Measurements from ENCODE around the gene TAS2R46.
A peak's percentile ranks its signal among the peaks of the same experiment; 100 is the strongest.
"Not testable (repeated sequence)": the region's sequence is repeated elsewhere in the genome, so short reads cannot be mapped to it uniquely, and the experiment has no call there.

The TAS2R46 gene

DNA sequence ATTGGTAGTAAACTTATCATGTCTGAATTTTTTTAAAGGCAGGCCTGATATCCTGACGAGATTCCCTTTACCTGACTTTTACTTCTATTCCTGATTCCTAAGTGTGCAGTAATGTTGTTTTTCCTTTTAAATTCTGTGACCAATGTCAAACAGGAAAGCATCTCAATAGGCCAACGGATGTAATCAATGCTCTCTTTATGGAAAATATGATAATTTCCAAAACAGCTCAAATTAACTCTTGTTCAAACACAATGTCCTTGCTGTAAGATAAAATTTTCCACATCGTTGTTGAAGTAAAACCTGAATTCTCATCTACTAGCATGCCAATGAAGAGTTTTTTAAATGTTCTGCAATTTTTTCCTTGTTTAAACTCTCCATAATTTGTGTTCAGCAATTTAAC, 22.9 kb downstream of the TAS2R46 start:
- Histone ChIP-seq H3K36me3 (ENCODE audit: insufficient read depth) (no peaks in the 10 kb centered on the region), H4K20me1 (ENCODE audit: insufficient read depth) (no peaks in the 10 kb centered on the region), H3K4me3 (IDR thresholded peaks at IDR 0.05; ENCODE audit: insufficient read depth, low read depth, low read length) (no peak overlapping the region), H3K79me2 (ENCODE audit: insufficient read depth, low read depth) (no peaks in the 10 kb centered on the region), H3K4me2 (no peak overlapping the region), H3K27ac (no peak overlapping the region), H2AFZ (ENCODE audit: low read depth) (no peak overlapping the region), H3K27me3 (ENCODE audit: insufficient read depth, low read depth) (no peaks in the 10 kb centered on the region), H3K9ac (no peak overlapping the region), H3K4me1 (ENCODE audit: low read depth, poor library complexity, severe bottlenecking) (no peaks in the 10 kb centered on the region)
- TF ChIP-seq CTCF (conservative IDR thresholded peaks at IDR 0.05; ENCODE audit: low read depth, low read length), result no peak

GRCh38 chr12:11033959-11034358, 28.1 kb downstream of the TAS2R46 start:
- not testable (repeated sequence) for H3K27me3 ChIP-seq (ENCODE audit: insufficient read depth, low read depth); H2AFZ ChIP-seq (ENCODE audit: low read depth); H3K4me2 ChIP-seq; H3K27ac ChIP-seq; H3K4me3 ChIP-seq (IDR thresholded peaks at IDR 0.05; ENCODE audit: insufficient read depth, low read depth, low read length); H3K4me1 ChIP-seq (ENCODE audit: low read depth, poor library complexity, severe bottlenecking); H3K36me3 ChIP-seq (ENCODE audit: insufficient read depth); H3K9ac ChIP-seq; H3K79me2 ChIP-seq (ENCODE audit: insufficient read depth, low read depth); H4K20me1 ChIP-seq (ENCODE audit: insufficient read depth)

DNA sequence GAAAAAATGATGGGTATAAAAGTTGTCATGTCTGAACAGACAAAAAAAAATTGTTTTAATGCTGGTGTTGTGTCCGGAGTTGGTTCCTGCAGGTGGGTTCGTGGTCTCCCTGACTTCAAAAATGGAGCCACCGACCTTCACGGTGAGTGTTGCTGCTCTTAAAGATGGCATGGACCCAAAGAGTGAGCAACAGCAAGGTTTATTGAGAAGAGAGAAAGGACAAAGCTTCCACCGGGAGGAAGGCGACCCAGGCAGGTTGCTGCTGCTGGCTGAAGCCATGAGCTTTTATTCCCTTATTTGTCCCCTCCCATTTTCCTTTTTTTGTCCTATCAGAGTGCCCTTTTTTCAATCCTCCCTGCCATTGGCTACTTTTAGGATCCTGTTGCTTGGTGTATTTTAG, 30.8 kb downstream of the TAS2R46 start, which contains the start of gene TAS2R31:
Gene TAS2R31, minus strand, starts transcription at position 101 of the 400 bp plus-strand sequence. Its CDS starts 72 bp downstream, at position 29.
- Histone ChIP-seq H3K4me1 (ENCODE audit: low read depth, poor library complexity, severe bottlenecking) (no peaks in the 10 kb centered on the region), H3K27ac (no peak within 1 kb of the TSS), H3K9ac (no peak within 1 kb of the TSS), H3K4me2 (no peak within 1 kb of the TSS), H3K36me3 (ENCODE audit: insufficient read depth) (no peaks in the 10 kb centered on the region), H3K4me3 (IDR thresholded peaks at IDR 0.05; ENCODE audit: insufficient read depth, low read depth, low read length) (no peak within 1 kb of the TSS), H2AFZ (ENCODE audit: low read depth) (no peak within 1 kb of the TSS), H3K79me2 (ENCODE audit: insufficient read depth, low read depth) (no peaks in the 10 kb centered on the region), H4K20me1 (ENCODE audit: insufficient read depth) (no peaks in the 10 kb centered on the region), H3K27me3 (ENCODE audit: insufficient read depth, low read depth) (no peaks in the 10 kb centered on the region)
- no peak for TF ChIP-seq CTCF (conservative IDR thresholded peaks at IDR 0.05; ENCODE audit: low read depth, low read length)

DNA sequence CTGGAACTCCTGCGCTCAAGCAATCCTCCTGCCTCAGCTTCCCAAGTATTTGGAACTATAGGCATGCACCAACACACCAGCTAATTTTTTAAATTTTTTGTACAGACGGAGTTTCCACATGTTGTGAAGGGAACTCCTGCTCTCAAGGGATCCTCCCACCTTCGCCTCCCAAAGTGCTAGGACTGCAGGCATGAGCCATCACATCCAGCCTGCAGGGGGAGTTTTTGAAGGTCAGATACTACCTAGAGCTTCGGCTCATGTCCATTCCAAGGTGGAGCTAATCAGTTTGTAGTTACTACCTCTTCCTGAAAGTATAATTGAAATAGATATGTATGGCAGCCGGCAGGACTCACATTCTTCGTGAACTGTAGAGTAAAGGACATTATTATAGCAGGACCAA, 36.0 kb downstream of the TAS2R46 start:
- Histone ChIP-seq H4K20me1 (ENCODE audit: insufficient read depth) (no peaks in the 10 kb centered on the region), H3K4me2 (no peak overlapping the region), H3K27ac (no peak overlapping the region), H3K36me3 (ENCODE audit: insufficient read depth) (no peaks in the 10 kb centered on the region), H3K27me3 (ENCODE audit: insufficient read depth, low read depth) (no peaks in the 10 kb centered on the region), H3K4me1 (ENCODE audit: low read depth, poor library complexity, severe bottlenecking) (no peaks in the 10 kb centered on the region), H3K79me2 (ENCODE audit: insufficient read depth, low read depth) (no peaks in the 10 kb centered on the region), H3K4me3 (IDR thresholded peaks at IDR 0.05; ENCODE audit: insufficient read depth, low read depth, low read length) (no peak overlapping the region), H3K9ac (no peak overlapping the region), H2AFZ (ENCODE audit: low read depth) (no peak overlapping the region)
- TF ChIP-seq CTCF (conservative IDR thresholded peaks at IDR 0.05; ENCODE audit: low read depth, low read length), result peak; percentile 34; the same call in 1 of the 2 replicates

GRCh38 chr12:11023387-11023786, 38.7 kb downstream of the TAS2R46 start:
- no peaks in the 10 kb centered on the region for H3K4me1 ChIP-seq (ENCODE audit: low read depth, poor library complexity, severe bottlenecking)
- H3K9ac ChIP-seq, result no peak overlapping the region
- H3K79me2 ChIP-seq (ENCODE audit: insufficient read depth, low read depth), result no peaks in the 10 kb centered on the region
- H3K27ac ChIP-seq, result no peak overlapping the region
- no peak for TF ChIP-seq CTCF (conservative IDR thresholded peaks at IDR 0.05; ENCODE audit: low read depth, low read length)
- no peak overlapping the region for H3K4me3 ChIP-seq (IDR thresholded peaks at IDR 0.05; ENCODE audit: insufficient read depth, low read depth, low read length)
- no peaks in the 10 kb centered on the region for H3K27me3 ChIP-seq (ENCODE audit: insufficient read depth, low read depth)
- H3K4me2 ChIP-seq, result no peak overlapping the region
- no peak overlapping the region for H2AFZ ChIP-seq (ENCODE audit: low read depth)
- H4K20me1 ChIP-seq (ENCODE audit: insufficient read depth), result no peaks in the 10 kb centered on the region
- no peaks in the 10 kb centered on the region for H3K36me3 ChIP-seq (ENCODE audit: insufficient read depth)
